Gastrocnemius medialis (tissue), 4 donors: ENCODE data around the gene PPP2R2C.

Source experiments
- CTCF ChIP-seq, 5 experiments: fragments of 450-650 bp in 3 of 5; fragments of 200-600 bp in 2 of 5; sonication (generic) in 2 of 5; IDR thresholded peaks in 4 of 5; conservative IDR thresholded peaks in 1 of 5; 1 replicate in 4 of 5; 2 replicates in 1 of 5; pipeline ENCODE4 v1.5.1; 2016 to 2019; ENCODE audit warnings: antibody characterized with exemption in 5 of 5, mild to moderate bottlenecking in 3 of 5, moderate library complexity in 3 of 5
- POLR2A ChIP-seq, 2 donors: fragments of 450-650 bp; IDR thresholded peaks; one replicate each; pipeline ENCODE4 v1.6.1; 2017; ENCODE audit warnings: antibody characterized with exemption in 2 of 2, mild to moderate bottlenecking in 2 of 2, moderate library complexity in 2 of 2

- TF ChIP-seq CTCF (IDR thresholded peaks at IDR 0.05 in 4 of 5, conservative IDR thresholded peaks at IDR 0.05 in 1 of 5) (no peak), POLR2A (IDR thresholded peaks at IDR 0.05) (no peak)
Measured at GRCh38 chr4:6279582-6280289, 192.7 kb downstream of the PPP2R2C start.
